HG02885 (cell line): ENCODE results near the gene TPSD1.
"Not testable (repeated sequence)": the region's sequence is repeated elsewhere in the genome, so short reads cannot be mapped to it uniquely, and the experiment has no call there.

Experiments
- ATAC-seq: cut with Tn5 transposase; IDR thresholded peaks from one replicate; pipeline ENCODE4 v1.9.1; 2021; ENCODE audit warnings: mild to moderate bottlenecking; ENCODE audit not compliant: unreplicated experiment, poor library complexity

Gene TPSD1

DNA sequence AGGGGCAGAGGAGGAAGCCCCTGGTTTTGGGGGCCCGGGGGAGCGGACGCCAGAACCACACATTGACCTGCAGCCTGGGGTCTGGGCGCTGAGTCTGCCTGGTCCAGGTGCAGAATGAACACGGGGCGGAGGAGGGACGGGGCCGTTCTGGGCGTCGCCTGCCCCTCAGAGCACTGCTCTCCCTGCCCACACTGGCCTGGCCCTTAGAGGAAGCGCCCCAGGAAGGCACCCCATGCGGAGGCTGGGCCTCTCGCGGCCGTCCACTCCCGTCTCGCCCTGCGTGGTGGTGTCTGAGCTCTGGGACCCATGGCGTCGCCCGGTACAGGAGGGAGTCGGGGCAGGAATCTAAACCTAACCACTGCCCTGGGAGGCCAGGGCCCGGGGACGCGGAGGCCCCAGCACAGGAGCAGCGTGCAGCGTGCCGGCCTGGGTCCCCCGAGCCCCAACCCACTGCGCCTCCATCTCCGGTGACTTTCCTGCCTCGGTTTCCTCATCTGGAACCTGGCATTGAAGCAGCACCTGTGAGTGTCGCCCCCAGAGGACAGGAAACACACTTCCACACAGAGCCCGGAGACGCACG, 4.3 kb downstream of the TPSD1 start:
- ATAC-seq, result no peak

GRCh38 chr16:1261131-1261892, 5.4 kb downstream of the TPSD1 start:
- ATAC-seq, result no peak

- ATAC-seq, result no peak
These were observed 6.5 kb downstream of the TPSD1 start for GRCh38 chr16:1262210-1262845.

GRCh38 chr16:1262846-1263221, 7.0 kb downstream of the TPSD1 start:
- no peak for ATAC-seq

- ATAC-seq, result no peak
These were observed 7.9 kb downstream of the TPSD1 start for GRCh38 chr16:1263591-1264344.

DNA sequence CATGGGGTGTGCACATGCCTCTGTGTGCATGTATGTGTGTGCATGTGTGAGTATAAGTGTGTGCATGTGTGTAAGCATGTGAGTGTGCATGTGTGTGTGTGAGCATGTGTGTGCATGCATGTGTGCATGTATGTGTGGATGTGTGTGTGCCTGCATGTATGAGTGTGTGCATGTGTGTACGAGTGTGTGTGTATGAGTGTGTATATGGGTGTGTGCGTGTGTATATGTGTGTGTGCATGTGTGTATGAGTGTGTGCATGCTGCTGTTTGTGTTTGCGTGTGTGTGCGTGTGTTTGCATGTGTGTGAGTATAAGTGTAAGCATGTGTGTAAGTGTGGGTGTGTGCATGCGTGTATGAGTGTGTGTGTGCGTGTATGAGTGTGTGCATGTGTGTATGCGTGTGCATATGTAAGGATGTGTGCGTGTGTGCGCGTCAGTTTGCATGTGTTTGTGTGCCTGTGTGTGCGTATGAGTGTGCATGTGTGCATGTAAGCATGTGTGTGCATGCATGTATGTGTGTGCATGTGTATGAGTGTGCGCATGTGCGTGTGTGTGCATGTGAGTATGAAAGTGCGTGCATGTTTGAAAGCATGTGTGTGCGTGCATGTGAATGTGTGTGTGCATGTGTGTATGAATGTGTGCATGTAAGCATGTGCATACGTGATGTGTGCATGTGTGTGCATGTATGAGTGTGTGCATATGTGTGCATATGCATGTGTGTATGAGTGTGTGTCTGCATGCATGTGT, 8.6 kb downstream of the TPSD1 start:
- ATAC-seq, result no peak

GRCh38 chr16:1265090-1265630, 9.3 kb downstream of the TPSD1 start:
- no peak for ATAC-seq

DNA sequence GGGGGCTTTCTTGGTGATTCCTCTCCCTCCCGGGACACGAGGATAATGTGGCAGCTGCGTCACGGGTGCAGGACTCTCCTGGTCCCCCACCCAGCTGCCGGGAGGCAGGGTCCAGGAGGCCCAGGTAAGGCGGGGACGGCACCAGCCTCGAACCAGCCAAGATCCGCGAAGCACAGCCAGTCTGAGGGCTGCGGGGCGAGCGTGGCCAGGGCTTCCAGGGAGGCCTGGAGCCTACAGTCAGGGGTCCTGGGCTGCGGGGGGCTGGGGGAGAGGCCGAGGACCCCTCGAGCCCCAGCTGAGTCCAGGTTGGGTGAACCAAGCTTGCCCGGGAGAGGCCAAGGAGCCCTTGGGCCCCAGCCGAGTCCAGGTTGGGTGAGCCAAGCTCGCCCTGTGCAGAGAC, 10.0 kb downstream of the TPSD1 start:
- ATAC-seq, result no peak

DNA sequence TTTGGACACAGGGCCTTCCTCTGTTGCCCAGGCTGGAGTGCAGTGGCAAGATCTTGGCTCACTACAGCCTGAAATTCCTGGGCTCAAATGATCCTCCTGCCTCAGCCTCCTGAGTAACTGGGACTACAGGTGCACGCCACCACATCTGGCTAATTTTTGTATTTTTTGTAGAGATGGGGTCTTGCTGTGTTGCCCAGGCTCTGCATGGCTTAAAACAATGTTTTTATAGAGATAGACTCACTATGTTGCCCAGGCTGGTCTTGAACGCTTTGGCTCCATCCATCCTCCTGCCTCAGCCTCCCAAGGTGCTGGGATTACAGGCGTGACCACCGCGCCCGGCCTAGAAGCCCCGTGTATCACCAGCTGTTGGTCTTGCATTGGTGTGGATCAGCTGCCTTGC, 13.5 kb downstream of the TPSD1 start:
- ATAC-seq, result not testable (repeated sequence)

DNA sequence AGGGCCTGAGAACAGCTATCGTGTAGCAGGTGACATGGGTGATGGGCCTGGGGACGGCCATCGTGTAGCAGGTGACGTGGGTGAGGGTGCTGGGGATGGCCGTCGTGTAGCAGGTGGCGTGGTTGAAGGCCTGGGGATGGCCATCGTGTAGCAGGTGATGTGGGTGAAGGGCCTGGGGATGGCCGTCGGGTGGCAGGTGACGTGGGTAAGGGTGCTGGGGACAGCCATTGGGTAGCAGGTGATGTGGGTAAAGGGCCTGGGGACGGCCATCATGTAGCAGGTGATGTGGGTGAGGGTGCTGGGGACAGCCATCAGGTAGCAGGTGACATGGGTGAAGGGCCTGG, 15.5 kb downstream of the TPSD1 start:
- ATAC-seq, result no peak

DNA sequence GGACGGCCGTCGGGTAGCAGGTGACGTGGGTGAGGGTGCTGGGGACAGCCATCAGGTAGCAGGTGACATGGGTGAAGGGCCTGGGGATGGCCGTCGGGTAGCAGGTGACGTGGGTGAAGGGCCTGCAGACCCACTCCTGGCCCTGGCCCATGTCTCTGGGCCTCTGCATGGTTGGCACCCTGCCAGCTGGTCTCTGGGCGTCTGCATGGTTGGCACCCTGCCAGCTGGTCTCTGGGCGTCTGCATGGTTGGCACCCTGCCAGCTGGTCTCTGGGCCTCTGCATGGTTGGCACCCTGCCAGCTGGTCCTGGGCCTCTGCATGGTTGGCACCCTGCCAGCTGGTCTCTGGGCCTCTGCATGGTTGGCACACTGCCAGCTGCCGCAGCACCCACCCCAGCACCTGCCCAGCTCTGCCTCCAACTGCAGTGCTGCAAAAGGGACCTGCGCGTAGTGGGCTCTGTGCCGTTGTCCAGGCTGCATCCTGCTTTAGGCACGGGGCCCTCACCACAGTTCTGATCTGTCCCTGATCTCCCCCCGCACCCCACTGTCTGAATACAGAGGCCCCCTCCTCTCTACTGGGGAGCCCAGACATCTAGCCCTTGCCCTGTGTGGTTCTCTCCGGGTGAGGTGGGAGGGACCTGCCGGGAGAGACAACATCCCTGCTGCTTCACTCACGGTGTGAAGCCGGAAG, 16.0 kb downstream of the TPSD1 start:
- not testable (repeated sequence) for ATAC-seq

DNA sequence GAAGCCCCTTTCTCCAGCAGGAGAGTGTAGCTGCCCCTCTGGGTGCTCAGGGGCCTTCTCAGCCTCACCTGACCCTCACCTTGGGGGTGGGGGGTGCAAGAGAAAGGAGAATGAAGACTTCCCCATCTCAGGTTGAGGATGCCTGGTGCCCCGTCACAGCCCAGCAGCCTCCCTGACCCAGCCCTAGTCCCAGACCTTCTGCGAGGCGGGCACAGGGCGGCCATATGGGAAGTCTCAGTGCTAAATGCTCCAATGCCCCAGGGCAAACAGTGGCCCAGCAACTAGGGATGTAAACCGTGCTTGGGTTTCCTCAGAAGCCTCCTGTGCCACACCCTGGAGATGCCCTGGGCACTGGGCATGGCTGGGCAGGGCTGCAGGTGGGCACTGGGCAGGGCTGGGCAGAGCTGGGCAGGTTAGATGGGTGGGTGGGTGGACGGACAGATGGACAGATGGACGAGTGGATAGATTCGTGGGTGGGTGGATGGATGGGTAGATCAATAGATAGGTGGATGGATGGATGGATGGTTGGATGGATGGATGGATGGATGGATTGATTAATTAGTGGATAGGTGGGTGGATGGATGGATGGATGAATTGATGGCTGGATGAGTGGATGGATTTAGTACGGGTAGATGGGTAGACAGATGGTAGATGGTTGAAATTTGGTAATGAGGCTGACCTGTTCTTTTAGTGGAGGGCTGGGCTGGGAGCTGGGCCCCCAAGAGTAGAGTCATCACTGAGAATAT, 16.8 kb downstream of the TPSD1 start:
- ATAC-seq, result no peak

GRCh38 chr16:1273816-1274215, 17.9 kb downstream of the TPSD1 start:
- no peak for ATAC-seq

GRCh38 chr16:1274767-1275166, 18.9 kb downstream of the TPSD1 start:
- no peak for ATAC-seq

DNA sequence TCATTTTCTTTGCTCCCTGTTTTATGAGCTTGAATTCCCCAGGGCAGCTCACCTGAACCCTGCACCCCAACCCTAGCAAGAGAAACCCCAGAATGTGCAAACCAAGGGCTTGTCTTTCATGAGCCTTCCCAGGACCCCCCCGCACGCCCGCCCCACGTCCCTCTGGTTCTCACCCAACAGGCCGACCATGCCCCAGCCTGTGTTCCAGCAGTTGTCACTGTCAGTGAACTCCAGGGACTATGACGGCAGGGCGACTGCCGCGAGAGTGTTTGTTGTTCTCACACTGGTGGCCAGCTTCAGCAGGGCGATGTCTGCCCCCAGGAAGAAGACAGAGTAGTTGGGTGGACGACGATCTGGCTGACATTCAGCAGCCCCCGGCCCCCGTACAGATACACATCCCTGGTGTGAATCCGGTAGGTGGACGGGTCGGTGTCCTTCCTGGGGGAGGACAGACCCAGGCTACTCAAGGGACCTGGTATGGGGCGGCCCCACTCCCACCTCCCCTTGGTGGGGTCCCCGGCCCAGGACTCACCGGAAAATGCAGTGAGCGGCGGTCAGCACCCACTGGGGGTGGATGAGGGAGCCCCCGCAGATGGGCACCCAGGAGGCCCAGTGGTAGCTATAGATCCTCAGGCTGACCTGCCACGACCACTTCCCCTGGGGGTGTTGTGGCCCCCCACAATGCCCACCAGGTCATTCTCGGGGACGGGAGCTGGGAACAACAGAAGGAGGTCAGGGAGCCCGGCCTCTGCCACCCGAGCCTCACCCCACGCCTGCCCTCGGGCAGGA, 20.1 kb downstream of the TPSD1 start:
- no peak for ATAC-seq

DNA sequence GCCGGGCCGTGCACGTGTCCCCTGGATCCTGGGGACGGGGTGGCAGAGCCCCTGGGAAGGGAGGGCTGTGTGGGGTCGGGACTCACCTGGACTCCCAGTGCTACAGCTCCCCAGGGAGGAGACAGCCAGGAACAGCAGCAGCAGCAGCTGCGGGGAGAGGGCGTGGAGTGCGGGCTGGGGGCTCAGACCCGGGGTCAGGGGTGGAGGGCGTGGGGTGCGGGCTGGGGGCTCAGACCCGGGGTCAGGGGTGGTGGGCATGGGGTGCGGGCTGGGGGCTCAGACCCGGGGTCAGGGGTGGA, 20.7 kb downstream of the TPSD1 start:
- ATAC-seq, result no peak

DNA sequence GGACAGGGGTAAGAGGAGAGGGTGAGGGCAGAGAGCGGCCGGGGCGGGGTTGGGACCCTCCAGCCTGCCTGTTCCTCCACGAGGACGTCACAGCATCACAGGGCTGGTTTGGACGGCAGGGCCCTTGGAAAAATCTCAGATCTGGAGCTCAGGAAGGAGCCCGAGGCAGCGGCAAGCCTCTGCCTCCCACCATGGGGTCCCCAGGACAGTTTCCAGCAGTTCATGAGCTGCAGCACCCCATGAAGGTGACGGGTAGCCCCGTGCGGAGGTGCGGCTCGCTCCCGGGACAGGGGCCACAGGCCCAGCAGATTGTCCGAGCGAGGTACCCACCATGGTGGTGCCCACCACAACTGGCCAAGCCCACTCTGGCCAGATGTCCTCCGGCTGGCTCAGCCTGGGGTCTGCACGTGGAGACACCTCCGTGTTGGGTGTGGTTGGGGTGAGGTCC, 21.3 kb downstream of the TPSD1 start:
- ATAC-seq, result no peak

DNA sequence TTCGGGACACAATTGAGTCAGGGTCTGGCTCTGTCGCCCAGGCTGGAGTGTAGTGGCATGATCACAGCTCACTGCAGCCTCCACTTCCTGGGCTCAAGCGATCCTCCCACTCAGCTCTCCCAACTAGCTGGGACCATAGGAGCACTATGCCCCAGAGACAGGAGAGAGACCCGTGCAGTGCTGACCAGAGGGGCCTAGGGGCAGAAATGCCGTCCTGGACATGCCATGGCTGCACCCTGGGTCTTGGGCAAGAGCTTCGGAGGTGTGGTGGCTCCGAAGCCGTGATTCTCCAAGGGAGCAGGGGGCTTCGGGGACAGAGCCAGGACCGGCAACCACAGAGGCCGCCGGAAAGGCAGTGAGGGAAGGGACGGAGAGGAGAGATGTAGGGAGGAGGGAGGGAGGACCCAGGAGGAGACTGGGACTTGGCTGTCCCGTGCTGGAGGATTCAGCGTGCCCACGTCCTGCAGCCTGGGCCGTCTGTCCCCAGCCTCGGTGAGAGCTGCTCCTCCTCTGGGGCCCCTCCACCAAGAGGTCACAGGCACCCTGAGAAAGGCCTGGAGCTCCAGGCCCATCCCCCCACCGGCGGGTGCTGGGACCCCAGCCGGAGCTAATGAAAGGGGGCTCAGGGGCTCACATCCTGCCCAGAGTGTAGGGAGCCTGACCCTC, 21.9 kb downstream of the TPSD1 start:
- no peak for ATAC-seq
